Daoy (cell line): ENCODE measurements around the gene IPO9. TPM values are rescaled to one million over a fixed set of nuclear protein-coding genes. Genes with fewer than 3 reads are reported as not detected.

Source experiments
- DNase-seq: peaks from one replicate; pipeline ENCODE4 v3.0.0-alpha.2; 2015; ENCODE audit warnings: low read depth
- total RNA-seq: library from RNA; depleted of rRNA; stranded (reverse); fragments of >200 nt; shearing (Covaris generic); gene quantifications from 2 replicates; pipeline ENCODE4 v1.2.3, GENCODE V29; 2014; rRNA removed

IPO9 gene
- total RNA-seq, 1 experiment from 2014 or later, result 22.4 TPM

DNA sequence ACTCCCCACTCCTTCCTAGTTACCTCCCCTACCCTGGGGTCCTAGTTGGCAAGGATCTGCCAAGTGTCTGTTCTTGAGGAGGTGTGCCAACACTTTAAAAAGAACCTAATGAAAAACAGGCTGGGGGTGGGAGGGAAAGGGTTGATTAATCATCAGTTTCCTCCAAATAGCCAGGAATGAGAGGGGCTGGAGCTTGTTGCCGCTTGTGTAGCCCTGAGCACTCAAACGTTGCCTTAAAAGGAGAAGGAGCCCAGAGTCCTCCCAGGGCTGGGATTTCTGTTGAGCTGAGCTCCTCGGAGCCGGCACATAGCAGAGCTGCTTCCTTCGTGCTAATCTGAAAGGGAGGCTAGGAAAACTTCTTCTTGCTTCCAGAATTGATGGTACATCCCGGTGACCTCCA is 75.6 kb downstream of the IPO9 start:
- DNase-seq, result no peak

DNA sequence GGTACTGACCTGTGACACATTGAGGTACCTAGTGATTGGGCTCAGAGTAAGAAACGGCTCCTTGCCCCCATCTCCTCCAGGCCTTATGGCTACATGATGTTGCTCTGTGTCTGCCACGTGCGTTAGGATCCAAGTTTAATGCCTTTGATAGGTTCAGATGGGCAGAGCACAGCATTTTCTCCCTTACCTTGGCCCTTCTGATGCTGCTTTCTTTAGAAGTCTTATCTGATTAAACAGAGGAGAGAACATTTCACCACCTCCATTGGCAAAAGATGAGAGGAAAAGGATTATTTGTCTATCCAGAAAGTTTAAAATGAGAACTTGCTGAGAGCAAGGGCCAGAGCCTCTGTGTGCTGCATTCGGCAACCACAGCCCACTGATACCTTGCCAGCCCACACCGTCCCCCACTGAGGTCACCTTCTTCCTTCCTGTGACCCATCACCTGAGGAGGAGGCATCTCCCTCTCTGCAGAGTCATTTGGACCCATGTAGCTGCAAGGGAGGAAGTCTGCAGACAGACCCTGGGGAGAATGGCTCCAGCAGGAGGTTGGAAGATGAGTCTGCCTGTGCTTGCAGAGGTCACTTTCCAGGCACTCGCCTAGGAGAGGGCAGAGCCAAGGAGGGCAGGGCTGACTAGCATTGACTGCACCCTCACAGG is 76.4 kb downstream of the IPO9 start:
- no peak for DNase-seq

- DNase-seq, result no peak
These were observed 77.4 kb downstream of the IPO9 start for GRCh38 chr1:201906336-201906735.

GRCh38 chr1:201907621-201908020 is 78.7 kb downstream of the IPO9 start:
- DNase-seq, result no peak

- no peak for DNase-seq
These were observed 83.0 kb downstream of the IPO9 start for GRCh38 chr1:201911826-201912571.

GRCh38 chr1:201912832-201913231 is 83.9 kb downstream of the IPO9 start:
- DNase-seq, result no peak

- no peak for DNase-seq
These were observed 85.7 kb downstream of the IPO9 start for GRCh38 chr1:201914456-201915235.

DNA sequence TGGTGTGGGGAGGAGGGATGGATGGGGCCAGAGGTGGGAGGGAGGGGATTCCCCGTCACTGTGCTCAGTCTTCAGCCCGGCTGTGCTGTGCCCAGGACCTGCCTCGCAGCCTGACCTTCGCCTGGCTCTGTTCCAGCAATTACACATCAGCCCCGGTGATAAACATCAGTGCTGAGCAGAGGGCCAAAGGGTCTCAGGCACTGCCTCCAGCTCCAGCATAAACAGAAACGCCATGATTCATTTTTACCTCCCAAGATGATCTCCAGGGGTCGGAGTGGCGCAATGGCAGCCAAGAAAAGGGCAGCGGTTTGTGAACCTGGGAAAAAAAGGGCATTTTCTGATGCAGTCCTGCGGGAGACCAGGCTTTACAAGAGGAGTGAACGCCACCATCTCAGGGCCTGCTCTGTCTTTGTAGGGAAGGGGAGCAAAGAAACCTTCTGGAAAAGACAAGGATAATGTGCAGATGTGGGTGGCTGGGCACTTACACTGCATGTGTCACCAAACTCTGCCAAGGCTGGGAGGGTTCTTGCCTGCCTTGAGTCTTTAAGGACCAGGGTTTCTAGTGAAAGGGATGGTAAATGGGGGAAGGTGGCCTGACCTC is 87.8 kb downstream of the IPO9 start:
- peak; percentile 95 for DNase-seq

DNA sequence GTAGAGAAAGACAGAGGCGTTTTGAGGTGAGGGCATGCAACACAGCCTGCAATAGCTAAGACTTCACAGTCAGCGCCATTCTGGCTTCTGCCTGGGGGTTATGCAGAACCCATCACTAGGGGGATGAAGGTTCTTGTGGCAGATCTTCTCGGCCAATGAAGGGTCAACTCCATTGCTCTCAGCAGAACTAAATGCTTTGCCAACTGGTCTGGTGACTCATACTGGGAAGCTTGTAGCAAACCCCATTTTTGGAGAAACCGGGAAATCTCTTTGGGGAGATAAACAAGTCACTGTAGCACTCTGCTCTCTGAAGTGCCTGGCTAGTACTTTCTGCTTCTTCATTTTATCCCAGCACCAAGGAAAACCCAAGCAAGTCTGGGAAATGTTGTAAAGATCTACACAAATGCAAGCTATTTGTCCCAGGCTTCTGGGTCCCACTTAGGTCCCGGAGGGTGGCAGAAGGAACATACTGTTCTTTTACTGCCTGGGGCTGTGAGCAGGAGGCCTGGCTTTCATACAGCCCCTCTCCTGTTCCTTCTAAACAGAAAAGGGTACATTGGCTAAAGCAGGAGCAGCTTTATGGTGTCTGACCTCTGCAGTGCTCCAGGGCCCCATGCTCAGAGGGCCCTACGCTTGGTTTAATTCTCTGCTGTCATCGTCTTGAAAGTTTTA is 88.5 kb downstream of the IPO9 start:
- DNase-seq, result peak; percentile 56

GRCh38 chr1:201918343-201918742 is 89.4 kb downstream of the IPO9 start:
- DNase-seq, result no peak

- no peak for DNase-seq
These were observed 93.1 kb downstream of the IPO9 start for GRCh38 chr1:201921952-201922558.

- no peak for DNase-seq
These were observed 96.3 kb downstream of the IPO9 start for GRCh38 chr1:201925301-201925567.

DNA sequence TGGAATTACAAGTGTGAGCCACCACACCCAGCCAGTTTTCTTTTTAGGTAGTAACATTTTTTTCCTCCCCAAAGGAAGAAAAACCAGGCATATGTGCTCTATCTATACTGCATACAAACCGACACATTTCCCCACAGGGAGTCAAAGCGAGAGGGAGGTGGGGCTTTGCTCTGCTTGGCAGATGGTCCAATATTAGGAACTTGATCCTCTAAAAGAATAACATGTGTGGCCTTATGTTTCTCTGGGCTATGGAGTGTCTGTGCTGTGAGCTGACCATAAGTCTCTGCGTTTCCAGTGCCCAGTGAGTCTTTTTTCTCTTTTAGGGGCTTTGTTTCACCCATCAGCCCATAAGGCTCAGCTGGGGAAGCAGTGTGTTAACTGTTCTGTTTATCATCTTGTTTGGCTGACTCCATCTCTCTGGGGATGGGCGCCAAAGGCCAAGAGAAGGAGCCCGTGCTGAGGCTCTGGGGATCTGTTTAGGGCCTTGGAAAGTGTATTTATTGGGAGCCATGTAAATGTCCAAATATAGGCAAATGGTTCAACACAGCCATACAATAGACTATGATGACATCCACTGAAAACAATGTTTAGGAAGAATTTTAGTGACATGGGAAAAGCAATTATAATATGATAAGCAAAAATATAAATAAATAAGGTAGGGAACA is 97.2 kb downstream of the IPO9 start:
- DNase-seq, result no peak

- DNase-seq, result no peak
These were observed 99.3 kb downstream of the IPO9 start for GRCh38 chr1:201928266-201928665.

DNA sequence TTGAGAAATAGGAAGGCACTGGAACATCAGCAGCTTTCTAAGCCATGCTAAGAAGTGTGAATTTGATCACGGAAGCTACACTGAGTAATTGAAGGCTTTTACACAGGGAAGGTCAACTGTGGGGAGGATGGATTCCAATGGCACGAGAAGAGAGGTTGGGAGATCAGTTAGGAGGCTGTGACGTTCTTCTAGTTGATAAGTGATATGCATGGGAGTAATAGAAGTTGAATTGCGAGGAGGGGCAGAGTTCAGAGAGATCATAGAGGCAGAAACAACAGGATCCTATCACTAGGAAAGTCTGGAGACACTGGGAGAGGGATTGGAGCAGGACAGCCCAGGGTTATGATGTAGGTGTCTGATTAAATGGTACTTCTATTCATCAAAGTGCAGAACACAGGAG is 101.2 kb downstream of the IPO9 start:
- no peak for DNase-seq

- no peak for DNase-seq
These were observed 101.8 kb downstream of the IPO9 start for GRCh38 chr1:201930803-201931202.

Other genes starting within 250 kb of the IPO9 start
- 16.5 and 22.1 TPM in 2 replicates for gene SHISA4, start 59.7 kb downstream of the IPO9 start, total RNA-seq
- not detected in 2 replicates for gene LMOD1, start 117.4 kb downstream of the IPO9 start, total RNA-seq
- 88.3 and 98.3 TPM in 2 replicates for gene TIMM17A, start 126.3 kb downstream of the IPO9 start, total RNA-seq
- gene RNPEP, start 153.5 kb downstream of the IPO9 start, total RNA-seq, result 74.0 and 85.9 TPM in 2 replicates
- gene ELF3, start 181.4 kb downstream of the IPO9 start, total RNA-seq, result 7.0 and 9.9 TPM in 2 replicates